Neuron (in vitro differentiated cells): ENCODE data around the gene IL1RN.
"Not testable (repeated sequence)": the region's sequence is repeated elsewhere in the genome, so short reads cannot be mapped to it uniquely, and the experiment has no call there.

Source experiments
- H2AFZ ChIP-seq: one replicate; pipeline ENCODE4 v1.6.1; 2013; ENCODE audit warnings: low read depth, mild to moderate bottlenecking, inconsistent platforms, low read length, moderate library complexity
- H3K27me3 ChIP-seq: one replicate; pipeline ENCODE4 v1.6.1; 2013; ENCODE audit warnings: low read length; ENCODE audit not compliant: insufficient read depth
- H3K36me3 ChIP-seq: one replicate; pipeline ENCODE4 v1.6.1; 2013; ENCODE audit warnings: low read length; ENCODE audit not compliant: insufficient read depth
- H3K4me1 ChIP-seq: one replicate; pipeline ENCODE4 v1.6.1; 2013; ENCODE audit warnings: low read length; ENCODE audit not compliant: insufficient read depth
- H3K4me3 ChIP-seq: 2 replicates; pipeline ENCODE4 v1.5.1; 2013; ENCODE audit warnings: mild to moderate bottlenecking, low read length, moderate library complexity
- H3K9me3 ChIP-seq: one replicate; pipeline ENCODE4 v1.6.1; 2013; ENCODE audit warnings: low read length

IL1RN gene

DNA sequence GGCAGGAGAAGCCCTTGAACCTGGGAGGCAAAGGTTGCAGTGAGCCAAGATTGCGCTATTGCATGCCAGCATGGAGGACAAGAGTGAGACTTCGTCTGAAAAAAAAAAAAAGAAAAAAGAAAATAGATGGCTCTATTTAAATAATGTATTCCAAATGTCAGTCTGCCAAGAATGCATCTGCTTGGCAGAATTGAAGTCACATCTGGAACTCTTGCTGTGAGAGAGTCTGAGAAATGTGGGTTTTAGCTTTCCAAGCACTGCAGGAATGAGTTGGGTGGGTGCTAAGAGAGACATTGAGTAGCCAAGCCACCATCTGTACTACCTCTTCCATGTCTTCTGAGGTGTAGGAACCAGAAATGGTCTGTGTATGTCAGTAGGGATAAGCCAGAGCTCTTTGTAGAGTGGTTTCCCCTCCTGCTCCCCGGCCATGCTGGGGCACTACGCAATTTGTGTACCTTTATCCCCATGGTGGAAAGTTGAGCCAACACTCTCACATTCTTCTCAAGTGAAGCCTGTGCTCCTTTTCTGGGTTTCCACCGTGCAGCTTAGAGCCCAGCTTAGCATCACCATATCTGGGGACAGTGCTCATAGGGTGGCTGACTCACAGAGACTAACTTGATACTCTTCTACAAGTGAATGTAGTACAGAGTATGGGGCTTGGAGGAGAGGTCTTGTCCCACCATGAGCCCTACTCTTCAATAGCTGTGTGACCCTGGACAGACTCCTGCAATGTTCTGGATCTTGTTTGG lies 34.4 kb upstream of the IL1RN start:
- no peaks in the 10 kb centered on the region for H3K27me3 ChIP-seq
- H2AFZ ChIP-seq = no peak overlapping the region
- no peak overlapping the region for H3K4me3 ChIP-seq
- no peaks in the 10 kb centered on the region for H3K4me1 ChIP-seq
- H3K36me3 ChIP-seq = no peaks in the 10 kb centered on the region
- H3K9me3 ChIP-seq = no peaks in the 10 kb centered on the region

DNA sequence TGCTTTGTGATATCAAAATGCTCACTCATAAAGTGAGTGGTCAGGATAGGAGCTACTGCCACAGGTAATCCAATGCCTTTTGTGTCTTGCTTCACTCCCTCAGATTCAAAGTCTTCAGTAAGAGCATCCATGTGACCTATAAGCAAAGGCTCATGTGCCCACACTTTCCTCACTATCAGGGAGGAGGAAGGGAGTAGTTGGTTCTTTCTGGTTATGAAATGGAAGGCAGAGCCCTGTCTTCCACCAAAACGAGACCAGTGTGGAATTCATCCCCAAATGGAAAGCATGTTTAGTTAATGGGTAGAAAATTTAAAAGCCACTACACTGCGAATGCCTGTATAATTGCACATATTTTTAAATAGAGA lies 33.8 kb upstream of the IL1RN start:
- Histone ChIP-seq H3K4me3 (no peak overlapping the region), H3K9me3 (no peaks in the 10 kb centered on the region), H3K27me3 (no peaks in the 10 kb centered on the region), H3K4me1 (no peaks in the 10 kb centered on the region), H3K36me3 (no peaks in the 10 kb centered on the region), H2AFZ (no peak overlapping the region)

DNA sequence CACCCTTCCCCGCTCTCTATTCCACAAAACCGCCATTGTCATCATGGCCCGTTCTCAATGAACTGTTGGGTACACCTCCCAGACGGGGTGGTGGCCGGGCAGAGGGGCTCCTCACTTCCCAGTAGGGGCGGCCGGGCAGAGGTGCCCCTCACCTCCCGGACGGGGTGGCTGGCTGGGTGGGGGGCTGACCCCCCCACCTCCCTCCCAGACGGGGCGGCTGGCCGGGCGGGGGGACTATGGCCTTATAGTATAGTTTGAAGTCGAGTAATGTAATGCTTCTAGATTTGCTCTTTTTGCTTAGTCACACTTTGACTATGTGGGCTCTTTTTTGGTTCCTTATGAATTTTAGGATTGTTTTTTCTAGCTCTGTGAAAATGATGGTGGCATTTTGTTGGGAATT lies 31.1 kb upstream of the IL1RN start:
- H3K4me1 ChIP-seq, H3K36me3 ChIP-seq, H2AFZ ChIP-seq, H3K27me3 ChIP-seq, H3K9me3 ChIP-seq, H3K4me3 ChIP-seq: not testable (repeated sequence)

DNA sequence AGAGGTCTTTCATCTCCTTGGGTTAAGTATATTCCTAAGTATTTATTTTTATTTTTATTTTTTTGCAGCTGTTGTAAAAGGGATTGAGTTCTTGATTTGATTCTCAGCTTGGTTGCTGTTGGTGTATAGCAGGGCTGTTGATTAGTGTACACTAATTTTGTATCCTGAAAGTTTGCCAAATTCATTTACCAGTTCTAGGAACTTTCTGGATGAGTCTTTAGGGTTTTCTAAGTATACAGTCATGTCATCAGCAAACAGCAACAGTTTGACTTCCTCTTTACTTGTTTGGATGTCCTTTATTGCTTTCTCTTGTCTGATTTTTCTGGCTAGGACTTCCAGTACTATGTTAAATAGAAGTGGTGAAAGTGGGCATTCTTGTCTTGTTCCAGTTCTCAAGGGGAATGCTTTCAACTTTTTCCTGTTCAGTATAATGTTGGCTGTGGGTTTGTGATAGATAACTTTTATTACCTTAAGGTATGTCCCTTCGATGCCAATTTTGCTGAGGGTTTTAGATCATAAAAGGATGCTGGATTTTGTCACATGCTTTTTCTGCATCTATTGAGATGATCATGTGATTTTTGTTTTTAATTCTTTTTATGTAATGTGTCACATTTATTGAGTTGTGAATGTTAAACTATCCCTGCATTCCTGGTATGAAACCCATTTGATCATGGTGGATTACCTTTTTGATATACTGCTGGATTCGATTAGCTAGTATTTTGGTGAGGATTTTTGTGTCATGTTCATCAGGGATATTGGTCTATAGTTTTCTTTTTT lies 30.4 kb upstream of the IL1RN start:
- H3K9me3 ChIP-seq, H3K4me3 ChIP-seq, H3K36me3 ChIP-seq, H3K27me3 ChIP-seq, H2AFZ ChIP-seq, H3K4me1 ChIP-seq: not testable (repeated sequence)

DNA sequence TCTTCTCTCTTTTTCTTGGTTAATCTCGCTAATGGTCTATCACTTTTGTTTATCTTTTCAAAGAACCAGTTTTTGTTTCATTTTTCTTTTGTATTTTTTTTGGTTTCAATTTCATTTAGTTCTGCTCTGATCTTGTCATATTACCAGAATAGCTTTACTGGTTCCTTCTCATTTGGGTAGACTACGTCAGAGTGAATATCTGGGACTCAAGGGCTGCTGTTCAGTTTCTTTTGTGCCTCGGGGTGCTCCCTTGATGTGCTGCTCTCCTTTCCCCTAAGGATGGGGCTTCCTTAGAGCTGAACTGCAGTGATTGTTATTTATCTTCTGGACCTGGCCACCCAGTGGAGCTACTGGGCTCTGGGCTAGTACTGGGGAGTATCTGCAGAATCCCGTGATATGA lies 29.4 kb upstream of the IL1RN start:
- Histone ChIP-seq H3K36me3 (no peaks in the 10 kb centered on the region), H3K4me1 (no peaks in the 10 kb centered on the region), H3K27me3 (no peaks in the 10 kb centered on the region), H2AFZ (no peak overlapping the region), H3K9me3 (peaks cover 4% of the 10 kb centered on the region), H3K4me3 (no peak overlapping the region)

DNA sequence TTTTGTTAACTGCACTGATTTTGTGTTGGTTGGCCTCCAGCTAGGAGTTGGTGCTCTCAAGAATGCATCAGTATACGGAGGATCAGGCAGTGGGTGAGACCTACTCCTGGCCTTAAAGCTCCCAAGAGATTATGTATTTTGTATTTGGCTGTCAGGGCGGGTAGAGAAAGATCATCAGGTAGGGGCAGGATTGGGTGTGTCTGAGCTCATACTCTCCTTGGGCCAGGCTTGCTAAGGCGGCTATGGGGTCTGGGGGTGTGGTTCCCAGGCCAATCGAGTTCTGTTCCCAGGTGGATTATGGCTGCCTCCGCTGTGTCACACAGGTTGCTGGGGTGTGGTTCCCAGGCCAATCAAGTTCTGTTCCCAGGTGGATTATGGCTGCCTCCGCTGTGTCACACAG lies 28.9 kb upstream of the IL1RN start:
- no peaks in the 10 kb centered on the region for H3K36me3 ChIP-seq
- H3K4me1 ChIP-seq = no peaks in the 10 kb centered on the region
- no peak overlapping the region for H3K4me3 ChIP-seq

DNA sequence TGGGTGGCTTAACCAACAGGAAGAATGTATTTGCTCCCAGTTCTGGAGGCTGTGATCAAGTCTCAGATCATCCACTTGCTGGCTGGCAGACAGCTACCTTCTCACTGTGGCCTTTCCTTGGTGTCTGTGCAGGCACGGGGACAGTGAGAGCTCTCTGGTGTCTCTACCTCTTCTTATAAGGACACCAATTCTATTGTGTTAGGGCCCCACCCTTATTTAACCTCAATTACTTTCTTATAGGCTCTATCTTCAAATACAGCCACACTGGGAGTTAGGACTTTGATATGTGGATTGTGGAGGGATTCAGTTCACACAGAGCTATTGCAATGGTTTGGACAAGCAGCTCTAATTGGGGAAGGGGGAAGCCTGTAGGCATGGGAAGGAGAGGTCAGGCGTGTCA lies 25.3 kb upstream of the IL1RN start:
- Histone ChIP-seq H3K4me1 (no peaks in the 10 kb centered on the region), H3K27me3 (peaks cover 3% of the 10 kb centered on the region), H3K36me3 (no peaks in the 10 kb centered on the region), H3K4me3 (no peak overlapping the region), H3K9me3 (peaks cover 4% of the 10 kb centered on the region), H2AFZ (no peak overlapping the region)

More for the DNA sequence above, 28.9 kb upstream of the IL1RN start:
- Histone ChIP-seq H2AFZ (no peak overlapping the region), H3K9me3 (peaks cover 4% of the 10 kb centered on the region), H3K27me3 (no peaks in the 10 kb centered on the region)

DNA sequence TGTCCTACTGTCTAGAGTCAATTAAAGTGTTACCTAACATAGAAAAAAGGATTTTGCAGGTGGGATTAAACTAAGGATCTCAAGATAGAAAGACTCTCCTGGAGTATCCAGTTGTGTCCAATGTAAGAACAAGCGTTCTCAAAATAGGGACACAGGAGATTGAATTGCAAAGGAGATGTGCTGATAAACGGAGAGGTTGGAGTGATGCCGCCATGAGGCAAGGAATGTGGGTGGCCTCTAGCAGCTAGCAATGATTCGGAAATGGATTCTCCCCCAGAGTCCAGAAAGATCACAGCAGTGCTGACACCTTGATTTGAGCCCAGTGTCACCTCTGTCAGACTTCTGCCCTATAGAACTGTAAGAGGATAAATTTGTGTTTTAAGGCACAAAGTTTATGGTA lies 24.1 kb upstream of the IL1RN start:
- H3K9me3 ChIP-seq = peaks cover 4% of the 10 kb centered on the region
- no peak overlapping the region for H3K4me3 ChIP-seq
- no peak overlapping the region for H2AFZ ChIP-seq
- no peaks in the 10 kb centered on the region for H3K36me3 ChIP-seq
- no peaks in the 10 kb centered on the region for H3K4me1 ChIP-seq
- peaks cover 3% of the 10 kb centered on the region for H3K27me3 ChIP-seq

DNA sequence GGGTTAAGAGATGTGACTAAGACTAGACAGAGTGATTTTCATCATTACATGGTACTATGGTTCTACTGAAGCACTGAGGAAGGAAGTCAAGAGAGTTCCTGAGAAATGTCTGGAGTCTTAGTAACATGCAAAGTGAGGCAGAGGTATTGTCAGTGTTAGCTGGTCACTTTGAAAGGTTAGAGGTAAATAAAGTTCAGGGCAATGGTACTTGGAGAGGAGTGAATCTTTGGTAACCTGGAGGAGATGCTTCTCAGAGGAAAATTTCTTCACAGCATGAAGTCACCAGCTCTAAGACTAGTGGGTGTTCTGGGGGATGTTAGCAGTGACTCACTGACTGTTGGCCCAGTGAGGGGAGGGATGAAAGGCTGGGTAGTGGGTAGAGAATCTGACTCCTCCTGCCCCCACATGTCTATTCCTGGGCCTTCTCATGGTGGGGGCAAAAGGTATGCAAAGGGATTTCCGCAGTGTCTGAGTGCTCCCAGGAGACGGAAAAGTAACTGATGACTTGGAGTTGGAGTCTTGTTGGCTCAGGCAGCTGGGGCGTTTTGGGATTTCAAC lies 23.3 kb upstream of the IL1RN start:
- H3K4me1 ChIP-seq = no peaks in the 10 kb centered on the region
- no peak overlapping the region for H2AFZ ChIP-seq
- H3K9me3 ChIP-seq = peaks cover 3% of the 10 kb centered on the region
- peaks cover 3% of the 10 kb centered on the region for H3K27me3 ChIP-seq
- H3K4me3 ChIP-seq = no peak overlapping the region
- no peaks in the 10 kb centered on the region for H3K36me3 ChIP-seq

DNA sequence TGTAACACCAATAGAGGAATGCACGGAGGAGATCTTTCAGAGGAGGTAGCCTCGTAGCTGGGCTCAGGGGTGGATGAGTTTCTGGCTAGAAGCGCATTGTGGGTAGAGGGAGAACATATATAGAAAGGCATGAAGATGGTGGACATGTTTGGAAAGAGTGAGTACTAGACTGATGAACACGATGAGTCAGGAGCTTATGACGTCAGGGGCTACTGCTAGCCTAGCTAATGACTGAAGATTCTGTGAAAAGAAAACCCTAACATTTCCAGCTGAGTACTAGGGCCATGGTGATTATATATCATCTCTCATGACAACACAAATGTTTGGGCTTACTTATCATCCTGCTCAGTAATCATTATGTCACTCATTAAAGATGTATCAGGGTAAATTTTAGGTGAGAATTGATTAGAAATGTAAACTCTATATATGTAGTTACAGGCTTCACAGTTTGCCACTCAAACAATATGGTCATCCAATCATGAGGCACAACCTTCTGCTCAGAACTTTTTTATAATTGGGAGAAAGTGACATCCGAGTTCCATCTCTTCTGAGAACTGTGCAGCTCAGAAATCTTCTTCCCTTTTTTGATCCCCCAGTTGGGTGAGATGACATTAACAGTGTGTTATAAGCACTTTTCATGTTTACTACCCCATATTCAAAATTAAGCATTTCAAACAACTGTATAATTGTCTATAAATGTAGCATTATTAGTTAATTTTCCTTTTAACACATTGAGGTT lies 22.2 kb upstream of the IL1RN start:
- Histone ChIP-seq H3K4me1 (no peaks in the 10 kb centered on the region), H3K9me3 (no peaks in the 10 kb centered on the region), H2AFZ (no peak overlapping the region), H3K27me3 (peaks cover 3% of the 10 kb centered on the region), H3K36me3 (no peaks in the 10 kb centered on the region), H3K4me3 (no peak overlapping the region)

DNA sequence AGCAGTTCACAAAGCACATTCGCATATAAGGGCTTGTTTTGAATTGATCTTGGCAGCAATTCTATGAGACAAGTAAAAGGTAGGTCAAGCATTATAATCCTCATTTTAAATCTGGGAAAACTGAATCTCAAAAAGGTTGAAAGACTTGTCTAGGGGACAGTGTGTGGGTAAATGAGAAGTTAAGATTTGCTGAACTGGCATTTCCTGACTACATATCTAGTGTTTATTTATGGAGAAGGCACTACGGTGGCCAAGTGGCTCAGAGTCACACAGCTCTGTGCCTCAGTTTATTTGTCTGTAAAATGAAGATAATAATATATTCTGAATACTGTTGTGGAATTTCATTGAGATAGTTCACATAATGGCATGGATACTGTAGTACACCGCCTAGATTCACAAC lies 16.3 kb upstream of the IL1RN start:
- no peaks in the 10 kb centered on the region for H3K4me1 ChIP-seq
- no peak overlapping the region for H2AFZ ChIP-seq
- no peak overlapping the region for H3K4me3 ChIP-seq
- H3K36me3 ChIP-seq = no peaks in the 10 kb centered on the region
- H3K9me3 ChIP-seq = no peaks in the 10 kb centered on the region
- H3K27me3 ChIP-seq = no peaks in the 10 kb centered on the region

DNA sequence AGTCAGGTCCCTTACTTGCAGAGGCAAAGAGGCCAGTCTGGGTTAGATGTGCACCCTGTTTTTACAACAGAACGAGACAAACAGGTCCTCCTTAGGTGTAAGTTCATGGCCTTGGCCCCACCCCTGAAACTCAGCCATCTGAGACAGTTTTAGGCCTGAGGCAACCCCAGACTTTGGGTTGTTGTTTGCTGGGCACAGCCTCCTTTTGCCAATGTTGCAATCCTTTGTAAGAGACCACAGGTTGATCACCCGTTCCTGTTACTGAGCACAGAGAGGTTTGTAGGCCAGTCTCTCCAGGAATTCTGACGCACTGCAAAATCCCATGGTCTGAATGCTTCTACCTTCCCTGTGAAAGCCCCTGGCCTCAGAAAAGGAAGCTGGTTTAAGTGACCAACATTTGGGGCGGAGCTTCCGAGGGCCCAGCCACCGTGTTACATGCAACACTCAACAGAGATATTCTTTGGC lies 15.5 kb upstream of the IL1RN start:
- no peak overlapping the region for H3K4me3 ChIP-seq
- H3K4me1 ChIP-seq = no peaks in the 10 kb centered on the region
- H3K36me3 ChIP-seq = no peaks in the 10 kb centered on the region
- no peaks in the 10 kb centered on the region for H3K27me3 ChIP-seq
- H2AFZ ChIP-seq = no peak overlapping the region
- no peaks in the 10 kb centered on the region for H3K9me3 ChIP-seq

DNA sequence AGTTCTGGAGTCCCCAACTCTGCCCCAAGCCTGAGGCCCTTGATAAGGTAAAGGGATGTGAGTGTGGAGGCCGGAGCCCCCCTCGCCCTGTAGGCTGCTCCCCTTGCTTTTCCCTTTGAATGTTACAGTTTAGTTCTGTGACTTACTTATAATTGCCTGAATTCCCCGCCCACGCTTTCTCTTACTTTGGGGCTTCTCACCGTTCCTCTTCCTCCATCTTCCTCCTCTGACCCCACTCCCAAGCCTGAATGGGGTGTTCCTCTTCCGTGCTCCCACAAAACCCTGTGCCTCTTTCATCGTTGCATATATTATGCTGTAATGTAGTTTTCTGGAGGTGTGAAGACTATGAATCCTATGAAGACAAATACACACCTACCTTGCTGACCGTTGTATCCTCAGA lies 15.0 kb upstream of the IL1RN start:
- H3K36me3 ChIP-seq = no peaks in the 10 kb centered on the region
- no peak overlapping the region for H3K4me3 ChIP-seq
- H2AFZ ChIP-seq = no peak overlapping the region
- H3K27me3 ChIP-seq = no peaks in the 10 kb centered on the region
- no peaks in the 10 kb centered on the region for H3K9me3 ChIP-seq
- no peaks in the 10 kb centered on the region for H3K4me1 ChIP-seq
